OCI-LY3 (cell line): ENCODE data around the gene ALCAM.

Source experiments
- H2AFZ ChIP-seq: fragments of 200-600, 300-600 bp; shearing (Covaris generic); 2 replicates; pipeline ENCODE4 v1.6.0; 2014; ENCODE audit warnings: antibody characterized with exemption, low read depth, low read length
- H3K27ac ChIP-seq: fragments of 200-600, 300-600 bp; sonication (generic); 2 replicates; pipeline ENCODE4 v1.5.1; 2014; ENCODE audit warnings: mild to moderate bottlenecking, low read length, moderate library complexity, mixed read lengths
- H3K27me3 ChIP-seq: fragments of 200-600, 300-600 bp; sonication (generic); 2 replicates; pipeline ENCODE4 v1.6.1; 2014; ENCODE audit warnings: low read depth, low read length, mixed read lengths
- H3K36me3 ChIP-seq: fragments of 200-600, 300-600 bp; sonication (generic); replicated peaks from 2 replicates; pipeline ENCODE3; 2014; ENCODE audit warnings: low read depth, low read length, mixed read lengths
- H3K4me1 ChIP-seq: fragments of 300-600, 200-600 bp; sonication (generic); 2 replicates; pipeline ENCODE4 v1.6.1; 2014; ENCODE audit warnings: low read length, mixed read lengths
- H3K4me2 ChIP-seq: fragments of 200-600, 300-600 bp; sonication (generic); 2 replicates; pipeline ENCODE4 v1.6.1; 2014; ENCODE audit warnings: low read length, mixed read lengths
- H3K4me3 ChIP-seq: fragments of 300-600, 200-600 bp; sonication (generic); 2 replicates; pipeline ENCODE4 v1.5.1; 2014; ENCODE audit warnings: antibody characterized with exemption, mild to moderate bottlenecking, low read length, moderate library complexity
- H3K79me2 ChIP-seq: fragments of 300-600, 200-600 bp; shearing (Covaris generic); 2 replicates; pipeline ENCODE4 v1.6.1; 2014; ENCODE audit warnings: mild to moderate bottlenecking, low read length, mixed read lengths
- H3K9ac ChIP-seq: fragments of 300-600, 200-600 bp; shearing (Covaris generic); 2 replicates; pipeline ENCODE4 v1.6.0; 2014; ENCODE audit warnings: mild to moderate bottlenecking, low read length, moderate library complexity
- H3K9me3 ChIP-seq: fragments of 200-600, 300-600 bp; shearing (Covaris generic); 2 replicates; pipeline ENCODE4 v1.6.1; 2014; ENCODE audit warnings: low read length, mixed read lengths; ENCODE audit not compliant: insufficient read depth
- H4K20me1 ChIP-seq: fragments of 200-600, 300-600 bp; sonication (generic); 2 replicates; pipeline ENCODE4 v1.6.1; 2016; ENCODE audit warnings: low read length, mixed read lengths; ENCODE audit not compliant: insufficient read depth
- CTCF ChIP-seq: fragments of 200-600, 300-600 bp; sonication (generic); IDR thresholded peaks from 2 replicates; pipeline ENCODE4 v1.5.1; 2014; ENCODE audit warnings: antibody characterized with exemption, low read length, low read depth
- EZH2phosphoT487 ChIP-seq: fragments of 200-600 bp; shearing (Covaris generic); IDR thresholded peaks from 2 replicates; pipeline ENCODE4 v1.6.1; 2018; ENCODE audit warnings: antibody characterized with exemption, mixed run types, low read depth

Gene ALCAM

GRCh38 chr3:105618556-105618955 lies 251.8 kb downstream of the ALCAM start:
- no peaks in the 10 kb centered on the region for H3K9me3 ChIP-seq
- H3K27ac ChIP-seq = no peak overlapping the region
- H2AFZ ChIP-seq = no peak overlapping the region
- no peak overlapping the region for H3K9ac ChIP-seq
- no peak overlapping the region for H3K4me2 ChIP-seq
- H3K27me3 ChIP-seq = no peaks in the 10 kb centered on the region
- H3K4me1 ChIP-seq = peaks cover 11% of the 10 kb centered on the region
- no peaks in the 10 kb centered on the region for H4K20me1 ChIP-seq
- H3K36me3 ChIP-seq = no peaks in the 10 kb centered on the region
- TF ChIP-seq EZH2phosphoT487 = no peak
- no peak for TF ChIP-seq CTCF
- no peaks in the 10 kb centered on the region for H3K79me2 ChIP-seq
- H3K4me3 ChIP-seq = no peak overlapping the region

GRCh38 chr3:105619651-105620050 lies 252.9 kb downstream of the ALCAM start:
- no peaks in the 10 kb centered on the region for H3K79me2 ChIP-seq
- TF ChIP-seq EZH2phosphoT487 (no peak), CTCF (no peak)

GRCh38 chr3:105620236-105620635 lies 253.5 kb downstream of the ALCAM start:
- Histone ChIP-seq H3K79me2 (no peaks in the 10 kb centered on the region), H2AFZ (no peak overlapping the region), H3K9me3 (no peaks in the 10 kb centered on the region), H3K4me2 (no peak overlapping the region), H3K27ac (no peak overlapping the region), H3K27me3 (no peaks in the 10 kb centered on the region), H3K36me3 (no peaks in the 10 kb centered on the region), H3K4me3 (no peak overlapping the region), H3K4me1 (peaks cover 11% of the 10 kb centered on the region), H3K9ac (no peak overlapping the region), H4K20me1 (no peaks in the 10 kb centered on the region)
- TF ChIP-seq EZH2phosphoT487 = no peak
- TF ChIP-seq CTCF = no peak

More at GRCh38 chr3:105619651-105620050, 252.9 kb downstream of the ALCAM start:
- no peaks in the 10 kb centered on the region for H3K27me3 ChIP-seq
- no peaks in the 10 kb centered on the region for H3K36me3 ChIP-seq
- H4K20me1 ChIP-seq = no peaks in the 10 kb centered on the region
- no peak overlapping the region for H3K9ac ChIP-seq
- no peak overlapping the region for H3K4me2 ChIP-seq
- H2AFZ ChIP-seq = no peak overlapping the region
- no peak overlapping the region for H3K27ac ChIP-seq
- H3K9me3 ChIP-seq = no peaks in the 10 kb centered on the region
- H3K4me1 ChIP-seq = peaks cover 11% of the 10 kb centered on the region
- no peak overlapping the region for H3K4me3 ChIP-seq

GRCh38 chr3:105622169-105622568 lies 255.5 kb downstream of the ALCAM start:
- H3K4me2 ChIP-seq = no peak overlapping the region
- no peaks in the 10 kb centered on the region for H4K20me1 ChIP-seq
- TF ChIP-seq EZH2phosphoT487 = no peak
- no peak for TF ChIP-seq CTCF
- H3K4me1 ChIP-seq = peaks cover 6% of the 10 kb centered on the region
- H3K9ac ChIP-seq = no peak overlapping the region
- H3K9me3 ChIP-seq = no peaks in the 10 kb centered on the region
- H2AFZ ChIP-seq = no peak overlapping the region
- H3K79me2 ChIP-seq = no peaks in the 10 kb centered on the region
- no peaks in the 10 kb centered on the region for H3K36me3 ChIP-seq
- H3K27me3 ChIP-seq = no peaks in the 10 kb centered on the region
- H3K27ac ChIP-seq = no peak overlapping the region
- H3K4me3 ChIP-seq = no peak overlapping the region
